Brain microvascular endothelial cell (primary cell): ENCODE results near the gene COASY.

Experiments
- DNase-seq: peaks from one replicate; pipeline ENCODE4 v3.0.0-alpha.2; 2020
- H3K27ac ChIP-seq: fragments of 250-450 bp; sonication (Bioruptor Pico); 2 replicates; pipeline ENCODE4 v1.5.1; 2020; ENCODE audit warnings: mild to moderate bottlenecking, moderate library complexity
- H3K27me3 ChIP-seq: fragments of 250-450 bp; sonication (Bioruptor Pico); replicated peaks from 2 replicates; pipeline ENCODE4 v1.5.1; 2020; ENCODE audit warnings: mild to moderate bottlenecking
- H3K36me3 ChIP-seq: fragments of 250-450 bp; sonication (Bioruptor Pico); replicated peaks from 2 replicates; pipeline ENCODE4 v1.5.1; 2020; ENCODE audit warnings: mild to moderate bottlenecking
- H3K4me3 ChIP-seq: 2 replicates; pipeline ENCODE4 v1.5.1; 2011; ENCODE audit warnings: low read depth, mild to moderate bottlenecking, control low read depth, low read length, moderate library complexity
- CTCF ChIP-seq: IDR thresholded peaks from 2 replicates; pipeline ENCODE4 v1.5.1; 2011; ENCODE audit warnings: low read depth, mild to moderate bottlenecking, moderate library complexity, low read length, control low read depth, inconsistent platforms; ENCODE audit errors: missing control alignments
- in situ Hi-C: cut with HindIII; loops from 2 replicates; pipeline ENCODE4 v1.10.0; 2017; ENCODE audit warnings: low sequenced_read_pairs, low pct_ligation_motif_present

Gene COASY

DNA sequence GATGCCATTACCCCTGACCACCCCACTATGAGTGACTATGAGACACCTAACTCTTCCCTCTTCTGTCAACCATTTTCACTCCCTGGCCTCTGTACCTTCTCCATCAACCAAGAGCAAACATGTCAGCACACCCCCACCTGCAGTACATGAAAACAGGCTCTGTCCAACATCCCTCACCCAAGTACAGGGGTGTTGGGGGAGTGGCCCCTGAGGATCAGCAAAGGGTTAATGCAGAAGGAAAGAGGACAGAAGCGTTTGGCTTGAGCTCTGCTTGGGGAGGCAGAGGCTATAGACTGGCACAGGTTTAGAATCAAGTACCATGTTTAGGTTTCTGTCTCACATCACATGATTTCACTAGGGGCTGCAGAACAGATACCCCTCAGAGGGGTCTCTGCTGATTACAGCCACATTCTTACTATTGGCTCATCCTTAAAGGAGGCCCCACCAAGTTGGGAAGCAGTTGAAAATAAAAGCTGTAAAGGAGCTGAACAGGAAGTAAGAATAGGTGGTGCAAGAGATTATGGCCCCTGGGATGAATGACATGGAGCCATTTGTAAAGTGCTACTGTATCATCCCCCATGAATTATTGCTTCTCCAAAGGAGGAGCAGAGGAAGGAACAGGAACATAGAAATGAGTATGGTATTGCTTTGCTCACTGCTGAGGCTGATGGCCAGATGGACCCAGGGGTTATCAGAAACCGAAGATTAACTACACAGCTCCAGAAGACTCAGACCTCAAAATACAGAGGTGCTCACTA is 18.0 kb downstream of the COASY start:
- no peak for DNase-seq
- in situ Hi-C loops: no loop called here
- no peak for TF ChIP-seq CTCF
- H3K4me3 ChIP-seq: no peak overlapping the region
- peaks cover 39% of the 10 kb centered on the region for H3K36me3 ChIP-seq
- no peaks in the 10 kb centered on the region for H3K27me3 ChIP-seq
- H3K27ac ChIP-seq: no peak overlapping the region

GRCh38 chr17:42581744-42582270 is 19.9 kb downstream of the COASY start:
- TF ChIP-seq CTCF: no peak

GRCh38 chr17:42584880-42585279 is 22.9 kb downstream of the COASY start:
- in situ Hi-C loops: no loop called here
- Histone ChIP-seq H3K4me3 (no peak overlapping the region), H3K27ac (no peak overlapping the region), H3K36me3 (peaks cover 66% of the 10 kb centered on the region), H3K27me3 (no peaks in the 10 kb centered on the region)
- DNase-seq: no peak
- no peak for TF ChIP-seq CTCF

More at GRCh38 chr17:42581744-42582270, 19.9 kb downstream of the COASY start:
- Histone ChIP-seq H3K36me3 (peaks cover 50% of the 10 kb centered on the region), H3K4me3 (no peak overlapping the region), H3K27ac (no peak overlapping the region), H3K27me3 (no peaks in the 10 kb centered on the region)
- no peak for DNase-seq
- in situ Hi-C loops: no loop called here

DNA sequence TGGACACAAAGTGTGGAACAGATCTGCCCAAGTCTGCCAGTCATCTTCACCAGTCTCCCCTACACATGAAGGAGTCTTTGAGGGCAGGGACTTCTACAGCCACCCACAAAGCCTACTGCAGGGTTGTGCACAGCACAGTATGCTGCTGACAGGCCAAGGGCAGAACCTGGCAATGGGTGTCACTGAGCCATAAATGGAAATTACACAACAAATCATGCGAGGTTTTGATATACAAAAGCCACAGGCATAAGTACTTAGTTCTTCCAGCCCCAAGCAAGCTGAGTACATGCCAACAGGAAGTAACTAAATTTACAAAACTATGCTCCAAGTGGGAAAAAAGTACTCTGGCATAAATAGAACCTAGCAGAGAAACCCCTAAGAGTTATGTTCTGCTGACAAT is 23.4 kb downstream of the COASY start:
- in situ Hi-C loops: no loop called here
- no peak overlapping the region for H3K4me3 ChIP-seq
- no peak for DNase-seq
- TF ChIP-seq CTCF: no peak
- peaks cover 67% of the 10 kb centered on the region for H3K36me3 ChIP-seq
- no peaks in the 10 kb centered on the region for H3K27me3 ChIP-seq
- H3K27ac ChIP-seq: no peak overlapping the region

GRCh38 chr17:42586514-42587230 is 24.7 kb downstream of the COASY start:
- no peak for TF ChIP-seq CTCF
- Histone ChIP-seq H3K36me3 (peaks cover 63% of the 10 kb centered on the region), H3K27me3 (no peaks in the 10 kb centered on the region), H3K4me3 (no peak overlapping the region), H3K27ac (no peak overlapping the region)
- no peak for DNase-seq
- in situ Hi-C loops: no loop called here
